IPS-NIHi7 (cell line): ENCODE results near the gene CUX1.
"Not testable (repeated sequence)": the region's sequence is repeated elsewhere in the genome, so short reads cannot be mapped to it uniquely, and the experiment has no call there.

Experiments
- DNase-seq: peaks from one replicate; pipeline ENCODE4 v3.0.0; 2012; ENCODE audit warnings: mixed read lengths; ENCODE audit errors: extremely low spot score

Gene CUX1

GRCh38 chr7:102330666-102331460, 513.4 kb downstream of the CUX1 start:
- DNase-seq, result not testable (repeated sequence)
